ENCODE data around the gene CCDC92B.

Gene CCDC92B

DNA sequence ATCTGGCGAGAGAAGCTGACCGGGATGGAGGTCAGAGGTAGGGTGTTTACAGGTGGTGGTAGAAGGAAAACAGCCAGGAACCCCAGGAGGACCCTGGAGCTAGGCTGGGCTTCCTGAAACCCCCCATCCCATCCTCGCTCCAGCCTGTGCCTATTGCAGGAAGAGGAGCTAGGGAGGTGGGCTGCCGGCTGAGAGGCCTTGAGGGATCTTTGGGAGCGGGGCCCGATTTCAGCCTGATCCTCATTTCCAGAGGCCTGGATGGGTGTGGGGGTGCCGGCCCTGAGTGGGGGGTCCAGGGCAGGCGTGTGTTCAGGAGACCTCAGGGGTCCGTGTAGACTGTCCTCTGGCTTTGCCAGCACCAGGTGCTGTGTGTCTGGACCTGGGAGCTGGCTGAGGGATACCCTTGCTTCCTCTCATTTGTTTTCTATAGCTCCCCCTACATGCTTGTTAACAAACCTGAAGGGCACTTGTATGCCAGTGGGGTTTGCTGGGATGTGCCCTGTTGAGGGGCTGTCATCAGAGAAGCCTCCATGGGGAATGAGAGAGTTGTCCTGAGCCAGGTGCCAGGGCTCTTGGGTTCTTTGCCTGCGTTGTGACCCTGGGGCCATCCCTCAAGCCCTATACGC, 27.9 kb upstream of the CCDC92B start:
- no peak for DNase-seq

DNA sequence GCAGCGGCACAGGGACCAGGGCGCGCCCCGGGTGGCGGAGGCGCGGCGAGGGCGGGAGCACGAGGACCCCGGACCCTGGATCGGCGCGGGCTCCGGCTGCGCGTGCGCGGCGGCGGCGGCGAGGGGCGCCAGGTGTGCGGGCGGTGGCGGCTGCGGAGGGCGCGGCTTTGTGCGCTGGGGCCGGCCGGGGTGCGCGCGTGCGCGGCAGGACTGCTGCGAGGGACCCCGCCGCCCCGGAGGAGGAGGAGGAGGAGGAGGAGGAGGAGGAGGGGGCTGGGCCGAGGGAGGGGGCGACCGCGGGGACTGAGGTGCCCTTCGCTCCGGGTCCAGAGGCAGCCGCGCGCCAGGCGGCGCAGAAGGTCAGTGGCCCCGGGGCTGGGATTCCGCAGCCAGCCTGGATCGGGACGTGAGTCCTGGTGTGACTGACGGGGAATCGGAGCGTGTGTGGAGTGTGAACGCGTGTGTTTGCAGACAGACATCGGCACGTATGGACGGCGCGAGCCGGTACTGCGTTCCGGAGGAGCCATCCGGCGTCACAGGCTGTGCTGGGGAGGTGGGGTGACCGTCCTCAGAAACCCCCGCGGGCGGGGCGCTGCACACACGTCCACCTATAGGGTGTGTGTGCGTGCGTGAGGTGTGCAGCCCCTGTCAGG, 27.3 kb upstream of the CCDC92B start:
- DNase-seq: no peak

DNA sequence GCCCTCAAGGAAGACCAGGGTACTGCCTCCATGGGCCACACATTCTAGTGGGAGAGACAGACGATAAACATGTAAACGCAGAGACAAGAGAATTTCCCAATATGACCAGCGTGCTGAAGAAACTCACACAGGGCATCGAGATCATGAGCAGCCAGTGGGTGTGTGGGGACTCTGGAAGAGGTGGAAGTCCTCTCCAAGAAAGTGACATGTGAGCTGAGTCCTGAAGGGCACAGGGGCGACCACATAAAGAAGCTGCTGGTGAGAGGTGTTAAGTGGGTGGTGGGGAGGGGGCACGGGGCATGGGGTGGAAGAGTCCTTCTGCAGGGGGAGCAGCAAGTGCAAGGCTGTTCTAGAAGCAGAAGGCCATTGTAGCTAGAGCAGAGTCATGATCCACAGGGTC, 25.8 kb upstream of the CCDC92B start:
- DNase-seq: no peak

DNA sequence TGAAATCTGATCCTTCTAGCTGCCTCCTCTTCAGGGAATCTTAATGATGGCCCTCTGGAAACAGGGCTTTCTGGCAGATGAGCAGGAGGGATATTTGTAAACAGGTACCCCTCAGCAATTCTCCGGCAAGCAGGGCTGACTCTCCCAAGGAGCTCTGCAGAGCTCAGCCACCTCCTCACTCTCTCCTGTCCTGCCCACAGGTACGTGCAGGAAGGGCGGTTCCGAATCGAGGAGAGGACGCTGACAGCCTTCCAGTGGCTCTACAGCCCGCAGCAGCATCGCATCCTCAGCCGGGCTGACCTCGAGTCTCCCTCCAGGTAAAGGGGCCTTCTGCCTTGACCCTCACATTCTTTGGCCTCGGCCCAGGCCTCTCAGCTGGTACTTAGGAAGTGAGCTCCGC, 20.7 kb upstream of the CCDC92B start:
- DNase-seq: no peak

DNA sequence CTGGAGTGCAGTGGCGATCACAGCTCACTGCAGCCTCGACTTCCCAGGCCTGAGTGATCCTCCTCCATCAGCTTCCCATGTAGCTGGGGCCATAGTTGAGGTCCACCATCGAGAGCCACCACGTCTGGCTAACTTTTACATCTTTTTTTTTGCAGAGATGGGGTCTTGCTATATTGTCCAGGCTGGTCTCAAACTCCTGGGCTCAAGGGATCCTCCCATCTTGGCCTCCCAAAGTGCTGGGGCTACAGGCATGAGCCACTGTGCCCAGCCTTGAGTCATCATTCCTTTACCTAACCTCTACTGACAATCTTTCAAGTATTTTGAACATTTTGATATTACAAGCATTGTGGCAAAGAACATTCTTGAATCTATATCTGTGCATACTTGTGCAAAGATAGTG, 9.4 kb upstream of the CCDC92B start:
- no peak for DNase-seq

DNA sequence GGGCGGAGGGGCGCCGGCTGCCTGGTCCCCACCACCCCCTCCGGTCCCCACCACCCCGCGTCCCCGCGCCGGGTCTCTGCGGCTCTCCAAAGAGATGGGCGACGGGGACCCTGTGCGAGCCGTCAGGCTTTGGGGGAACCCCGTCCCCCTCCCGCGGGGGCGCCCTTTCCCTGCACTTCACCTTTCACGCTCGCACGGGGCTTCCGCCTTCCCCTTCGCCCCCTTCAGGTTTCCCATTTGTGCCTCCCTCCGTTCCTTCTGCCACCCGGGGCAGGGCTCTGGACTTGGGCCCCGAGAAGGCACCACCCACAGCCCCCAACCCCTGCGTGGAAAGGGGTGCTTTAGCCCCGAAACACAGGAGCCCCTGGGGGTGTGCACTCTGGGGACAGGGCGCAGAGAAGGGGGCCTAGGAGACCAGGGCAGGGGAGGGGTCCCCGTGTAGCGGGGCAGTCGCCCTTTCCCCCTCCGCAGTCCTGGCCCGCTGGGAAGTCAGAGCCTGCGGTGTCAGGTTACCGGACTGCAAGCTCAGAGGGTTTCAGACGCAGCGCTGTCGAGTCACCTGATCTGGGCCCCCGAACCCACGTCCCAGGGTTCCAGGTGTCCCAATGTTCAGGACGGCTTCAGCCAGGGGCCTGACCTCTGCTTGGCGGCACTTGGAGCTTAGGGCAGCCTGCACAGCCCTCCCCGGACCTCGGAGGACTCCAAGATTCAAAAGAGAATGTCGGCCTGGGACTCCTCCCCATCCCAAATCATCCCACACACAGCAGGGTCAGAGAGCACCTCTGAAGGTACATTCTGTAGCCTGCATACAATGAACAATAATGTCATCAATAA, 6.7 kb upstream of the CCDC92B start:
- DNase-seq: no peak

DNA sequence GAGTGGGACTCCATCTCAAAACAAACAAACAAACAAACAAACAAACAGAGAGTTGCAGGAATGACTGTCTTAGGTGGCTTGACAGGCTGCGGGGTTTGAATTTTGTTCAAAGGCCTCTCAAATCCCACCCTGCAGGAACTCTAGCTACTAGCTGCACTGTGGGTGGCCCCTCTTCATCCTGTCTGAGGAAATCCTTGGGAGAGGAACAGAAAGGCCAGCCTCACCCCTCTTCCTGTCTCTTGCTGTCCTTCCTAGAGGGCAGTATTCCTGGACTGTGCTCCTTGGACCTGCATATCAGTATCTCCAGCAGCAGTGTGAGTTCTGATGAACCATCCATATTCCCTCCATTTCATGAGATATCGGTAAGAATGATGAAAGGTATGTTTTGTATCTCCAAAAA, 2.0 kb upstream of the CCDC92B start:
- DNase-seq: no peak

DNA sequence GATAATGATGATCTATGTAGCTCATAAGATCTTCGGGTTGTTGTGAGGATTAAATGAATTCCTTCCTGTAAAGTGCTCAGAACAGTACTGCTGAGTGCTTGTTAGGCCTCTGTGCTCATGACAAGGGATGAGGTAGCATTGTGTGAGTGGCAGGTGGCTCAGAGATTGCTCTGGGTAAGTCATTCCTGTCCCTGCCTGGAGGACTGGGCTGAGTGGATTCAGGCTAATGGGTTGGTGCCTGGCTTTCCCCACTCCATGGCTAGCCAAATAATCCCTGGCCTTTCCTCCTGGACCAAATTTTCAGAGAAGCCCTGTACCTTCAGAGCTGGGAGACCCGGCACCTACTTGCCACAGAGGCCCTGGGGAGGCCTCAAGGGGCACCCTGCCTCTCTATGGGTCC, 1.3 kb upstream of the CCDC92B start:
- DNase-seq: no peak

DNA sequence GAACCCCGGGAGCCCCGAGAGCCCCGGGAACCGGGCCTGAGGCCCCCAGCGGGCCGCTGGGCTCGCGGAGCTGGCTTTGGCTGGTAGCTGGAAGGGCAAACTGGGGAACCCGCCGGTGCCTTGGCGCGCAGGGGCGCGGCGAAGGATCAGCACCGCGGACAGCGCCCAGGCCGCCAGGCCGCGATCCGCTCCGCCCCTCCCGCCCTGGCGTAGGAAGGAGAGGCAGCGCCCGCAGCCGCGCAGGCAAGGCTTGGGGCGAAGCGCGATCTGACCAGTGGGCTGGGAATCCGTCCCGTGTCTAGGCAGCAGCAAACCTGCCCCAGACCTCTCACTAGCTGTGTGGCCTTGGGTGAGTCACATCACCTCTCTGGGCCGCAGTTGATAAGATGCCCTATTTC, 331 bp upstream of the CCDC92B start:
- peak; percentile 1 for DNase-seq

DNA sequence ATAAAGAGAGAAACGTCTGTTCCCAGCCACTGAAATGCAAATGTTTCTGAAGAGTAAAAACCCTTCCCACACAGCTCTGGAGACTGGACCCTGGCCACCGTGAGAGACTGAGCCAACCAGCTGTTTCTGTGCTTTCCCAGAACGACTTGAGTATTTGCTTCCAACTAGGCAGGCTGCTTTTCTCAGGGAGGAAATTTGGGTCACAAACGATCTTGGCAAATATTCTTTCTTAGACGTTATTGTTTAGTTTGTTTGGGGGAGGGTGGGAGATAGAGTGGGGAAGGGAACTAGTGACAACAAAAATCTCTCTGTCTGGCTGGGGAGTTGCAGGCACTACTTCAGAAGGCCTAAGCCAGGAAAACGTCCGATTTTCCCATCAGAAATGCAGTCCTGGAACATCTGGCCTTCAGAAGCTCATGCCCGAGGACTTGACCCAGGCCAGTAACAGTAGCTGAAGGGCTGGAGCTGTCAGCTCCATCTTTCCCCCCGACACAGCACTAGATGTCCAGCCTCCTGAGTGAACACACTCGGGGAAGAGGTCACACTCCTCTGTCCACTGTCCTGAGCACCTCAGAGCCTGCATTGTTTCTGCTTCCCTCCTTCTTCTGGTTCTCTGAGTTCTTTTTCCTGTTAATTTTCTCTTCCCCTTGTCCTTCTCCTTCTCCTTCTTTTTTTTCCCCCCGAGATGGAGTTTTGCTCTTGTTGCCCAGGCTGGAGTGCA, 4.0 kb downstream of the CCDC92B start:
- no peak for DNase-seq

DNA sequence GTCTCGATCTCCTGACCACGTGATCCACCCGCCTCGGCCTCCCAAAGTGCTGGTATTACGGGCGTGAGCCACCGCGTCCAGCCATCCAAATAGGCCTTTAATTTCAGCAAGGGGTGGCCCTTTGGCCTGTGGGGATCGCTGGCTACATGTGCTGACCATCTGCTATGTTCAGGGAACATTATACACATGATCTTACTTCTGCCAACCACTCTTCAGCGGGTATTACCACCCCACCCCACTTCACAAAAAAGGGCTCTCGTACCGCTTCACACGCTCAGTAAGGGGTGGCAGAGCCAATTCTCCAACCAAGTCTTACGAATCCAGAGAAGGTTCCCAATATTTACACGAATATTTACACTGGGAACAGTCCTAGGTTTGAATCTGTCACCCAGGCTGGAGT, 11.8 kb downstream of the CCDC92B start:
- no peak for DNase-seq

DNA sequence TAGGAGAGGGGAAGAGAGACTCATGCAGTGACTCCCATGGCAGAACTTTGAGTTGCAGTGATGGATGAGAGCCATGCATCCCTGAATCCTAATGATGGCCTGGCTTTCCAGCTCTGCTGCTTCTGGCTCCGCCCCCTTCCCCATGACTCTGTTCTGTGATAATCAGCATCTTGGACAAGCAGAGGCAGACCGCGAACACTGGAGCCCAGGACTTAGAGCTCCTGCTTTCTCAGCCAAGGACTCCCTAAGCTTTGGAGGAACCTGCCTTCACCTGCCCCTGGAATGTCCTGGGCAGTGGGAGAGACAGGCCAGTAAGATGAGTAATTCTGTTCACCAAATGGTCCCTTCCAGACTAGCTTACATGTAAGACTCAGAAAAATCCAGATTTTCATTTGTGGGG, 12.5 kb downstream of the CCDC92B start:
- DNase-seq: no peak

DNA sequence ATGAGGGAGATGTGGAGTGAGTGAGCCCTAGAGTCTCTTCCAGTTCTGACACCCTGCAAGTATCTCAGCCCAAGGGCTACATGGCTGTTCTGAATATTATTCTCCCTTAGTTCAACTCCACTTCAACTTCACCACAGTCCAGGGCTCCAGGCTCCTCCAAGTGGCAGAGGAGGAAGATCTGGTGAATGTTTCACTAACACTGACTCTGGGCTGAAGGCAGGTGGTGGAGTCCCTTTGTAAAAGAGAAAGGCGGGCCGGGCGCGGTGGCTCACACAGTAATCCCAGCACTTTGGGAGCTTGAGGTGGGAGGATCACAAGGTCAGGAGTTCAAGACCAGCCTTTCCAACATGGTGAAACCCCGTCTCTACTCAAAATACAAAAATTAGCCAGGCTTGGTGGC, 13.6 kb downstream of the CCDC92B start:
- no peak for DNase-seq

DNA sequence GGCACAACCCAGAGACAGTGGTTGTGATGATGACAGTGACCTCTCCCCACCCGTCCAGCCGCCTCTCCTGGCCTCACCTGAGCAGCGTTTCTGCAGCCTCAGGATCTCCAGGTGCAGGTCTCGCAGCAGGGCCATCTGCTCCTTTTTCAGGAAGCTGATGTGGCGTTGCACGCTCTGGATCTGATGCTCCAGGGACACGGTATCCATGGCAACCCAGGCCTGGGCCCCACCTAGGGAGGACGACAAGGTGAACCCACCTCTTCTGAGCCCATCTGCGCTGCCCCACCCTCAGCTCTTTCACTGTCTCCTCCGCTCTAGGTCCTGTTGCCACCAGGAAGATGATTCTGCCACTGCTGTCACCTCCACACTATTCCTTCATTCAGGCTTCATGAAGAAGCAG, 14.5 kb downstream of the CCDC92B start:
- no peak for DNase-seq

DNA sequence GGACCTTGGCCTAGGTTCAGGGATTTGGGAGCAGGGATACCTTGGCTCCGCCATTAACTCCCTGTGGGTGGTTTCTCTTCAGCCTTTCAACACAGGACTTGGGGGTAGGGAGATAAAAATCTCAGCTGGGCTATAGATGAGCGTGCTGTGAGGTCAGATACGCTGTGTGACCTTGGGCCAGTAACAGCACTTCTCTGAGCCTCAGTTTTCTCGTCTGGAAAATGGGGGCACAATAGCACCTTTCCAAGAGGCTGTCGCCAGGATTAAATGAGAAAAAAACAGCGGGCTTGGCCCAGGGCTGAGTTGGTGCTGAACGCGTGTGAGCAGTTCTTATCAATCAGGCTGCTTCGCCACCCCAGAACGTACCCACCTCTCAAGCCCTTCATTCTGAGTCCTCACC, 17.6 kb downstream of the CCDC92B start:
- no peak for DNase-seq

DNA sequence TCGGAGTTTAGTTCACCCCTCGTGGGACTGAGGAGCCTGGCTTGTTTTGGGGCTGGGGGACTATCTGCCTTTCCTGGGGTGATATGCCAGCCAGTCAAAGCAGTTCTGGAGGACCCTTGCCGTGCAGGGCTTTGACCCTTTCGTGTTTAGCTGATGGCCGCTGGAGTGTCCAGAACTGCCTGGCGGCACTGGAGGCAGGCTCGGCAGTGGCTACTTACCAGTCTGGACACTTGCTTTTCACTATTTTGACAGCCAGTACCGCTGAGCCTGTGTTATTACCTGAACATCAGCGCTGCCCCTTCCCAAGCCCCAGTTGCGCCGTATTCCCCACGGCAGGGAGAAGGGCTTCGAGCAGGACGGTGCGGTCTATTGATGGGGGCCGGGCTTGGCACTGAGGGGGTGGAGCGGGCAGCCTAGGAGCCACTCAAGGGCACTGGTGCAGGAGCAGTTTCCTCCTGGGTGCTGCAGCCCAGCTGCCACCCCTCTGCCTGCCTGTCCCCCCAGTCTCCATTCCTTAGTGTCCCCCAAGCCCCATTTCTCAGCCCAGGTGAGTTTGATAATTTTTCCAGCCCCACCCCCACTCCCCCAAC, 18.6 kb downstream of the CCDC92B start:
- DNase-seq: no peak

DNA sequence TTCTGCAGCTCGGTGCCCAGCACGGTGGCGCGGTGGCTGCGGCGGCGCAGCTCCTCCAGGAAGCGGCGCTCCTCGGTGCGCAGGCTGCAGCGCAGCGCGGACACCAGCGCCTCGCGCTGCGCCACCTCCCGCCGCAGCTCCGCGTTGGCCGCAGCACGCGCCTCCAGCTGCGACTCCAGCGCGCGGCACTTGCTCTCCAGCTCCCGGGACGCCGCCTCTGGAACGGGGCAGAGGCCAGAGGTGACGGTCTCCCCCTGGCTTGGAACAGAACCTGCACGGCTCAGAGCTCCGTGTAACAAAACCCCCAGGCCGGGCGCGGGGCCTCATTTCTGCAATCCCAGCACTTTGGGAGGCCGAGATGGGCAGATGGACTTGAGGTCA, 24.7 kb downstream of the CCDC92B start:
- DNase-seq: no peak

DNA sequence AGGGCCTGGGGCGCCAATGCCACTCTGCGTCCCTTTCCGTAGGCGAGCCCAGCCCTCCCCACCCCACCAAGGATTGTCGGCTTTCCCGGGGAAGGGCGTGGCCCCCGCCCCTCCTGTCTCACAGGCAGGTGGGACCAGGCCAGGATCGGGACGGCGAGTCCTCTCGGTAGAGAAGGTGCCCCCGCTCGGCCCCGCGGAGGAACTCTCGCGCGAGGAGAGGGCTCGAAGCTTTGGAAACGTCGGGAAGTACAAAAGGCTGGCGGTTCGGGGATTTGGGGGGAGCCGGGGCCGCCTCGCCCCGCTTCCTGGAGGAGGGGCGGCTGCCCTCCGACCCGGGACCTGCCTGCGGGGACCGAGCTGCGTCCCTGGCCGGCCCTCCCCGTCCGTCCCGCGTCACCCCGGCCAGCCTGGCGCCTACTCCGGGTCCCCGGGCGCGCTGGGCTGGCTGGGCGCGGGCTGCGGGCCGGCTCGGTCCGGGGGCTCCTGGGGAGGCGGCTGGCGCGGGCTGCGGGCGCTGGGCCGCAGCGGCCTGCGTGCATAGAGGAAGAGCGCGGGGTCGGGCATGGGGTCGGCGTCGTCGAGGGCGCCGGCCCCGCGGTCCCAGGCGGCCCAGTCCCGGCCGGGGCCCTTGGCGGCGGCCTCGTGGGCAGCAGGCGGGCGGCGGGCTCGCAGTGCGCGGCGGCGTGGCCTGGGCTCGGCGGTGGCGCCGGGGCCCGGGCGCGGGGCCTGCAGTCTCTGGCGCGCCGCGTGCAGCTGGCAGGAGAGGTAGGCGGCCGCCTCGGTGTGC, 25.3 kb downstream of the CCDC92B start:
- DNase-seq: no peak

DNA sequence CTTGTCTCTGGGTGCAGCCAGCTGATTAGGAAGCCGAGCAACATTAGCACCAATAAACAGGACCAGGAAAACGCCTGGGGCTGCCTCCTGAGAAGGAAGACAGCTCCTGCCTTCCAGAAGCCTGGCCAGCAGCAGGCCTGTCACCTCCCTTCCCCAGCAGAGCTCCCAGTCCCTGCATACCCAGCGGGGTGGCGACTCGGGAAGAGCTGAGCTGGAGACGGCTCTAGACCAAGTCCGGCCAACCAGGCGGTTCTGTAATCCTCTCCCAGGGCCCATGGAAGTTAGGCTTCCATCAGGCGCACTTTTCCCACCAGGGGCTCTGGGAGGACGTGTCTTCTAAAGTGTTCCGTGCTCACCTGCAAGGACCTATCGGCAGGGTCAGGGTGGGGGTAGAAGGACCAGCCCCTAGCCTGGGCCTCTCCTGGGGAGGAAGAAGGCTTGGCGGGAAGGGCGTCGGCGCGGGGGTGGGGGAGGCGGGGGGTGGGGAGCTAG, 25.9 kb downstream of the CCDC92B start:
- no peak for DNase-seq

DNA sequence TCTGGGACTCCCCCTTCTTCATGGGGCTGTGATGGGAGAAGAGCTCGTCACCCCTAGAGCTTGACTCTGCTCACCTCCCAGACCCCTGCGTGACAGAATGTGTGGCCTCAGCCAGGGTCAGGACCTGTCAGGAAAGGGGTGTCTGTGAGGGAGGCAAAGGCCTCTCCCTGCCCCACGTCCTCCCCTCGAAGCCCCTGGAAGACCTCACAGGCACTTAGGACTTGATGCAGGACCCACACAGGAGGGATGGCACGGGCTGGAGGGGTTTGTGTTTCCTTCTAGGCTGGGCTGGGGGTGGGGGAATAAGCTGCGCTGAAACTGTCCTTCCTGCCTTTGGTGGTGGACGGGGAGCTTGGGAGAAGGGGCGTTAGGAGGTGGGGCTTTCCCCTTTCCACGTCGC, 26.8 kb downstream of the CCDC92B start:
- DNase-seq: no peak

DNA sequence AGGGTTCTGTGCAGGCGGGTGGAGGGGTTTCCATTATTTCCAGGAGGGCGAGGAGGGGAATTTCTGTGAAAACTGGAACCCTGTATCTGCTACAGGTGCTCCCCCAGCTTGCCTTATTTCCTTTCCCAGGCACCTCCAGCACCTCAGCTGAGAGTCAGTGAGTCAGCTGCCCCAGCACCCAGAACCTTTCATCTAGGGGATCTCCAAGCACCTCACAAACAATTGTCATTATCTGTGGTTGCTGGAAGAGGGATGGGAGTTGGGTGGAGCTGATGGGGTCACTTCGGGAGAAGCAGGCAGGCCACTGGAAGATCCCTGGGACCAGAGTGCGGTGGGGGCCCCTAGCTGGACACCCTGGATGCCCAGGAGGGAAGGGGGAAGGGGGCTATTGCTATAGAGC, 27.8 kb downstream of the CCDC92B start:
- DNase-seq: no peak

DNA sequence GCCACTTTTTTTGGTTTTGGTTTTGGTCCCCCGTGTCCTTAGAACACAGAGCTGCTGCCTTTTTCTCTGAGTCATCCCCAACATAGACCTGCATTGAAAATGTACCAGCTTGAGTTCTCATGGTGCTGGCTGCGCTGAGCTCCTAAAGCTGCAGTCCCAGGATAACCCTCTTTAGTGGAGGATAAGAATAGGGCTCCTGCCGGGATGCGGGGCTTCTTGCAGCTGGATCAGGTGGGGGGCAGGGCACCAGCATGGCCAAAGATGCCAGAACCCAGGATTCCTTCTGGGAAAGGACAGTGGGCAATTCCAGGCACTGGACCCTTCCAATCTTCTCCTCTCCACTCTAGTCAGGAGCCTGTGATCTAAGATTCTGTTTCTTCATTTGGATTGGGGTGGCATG, 29.6 kb downstream of the CCDC92B start:
- no peak for DNase-seq

All from KG1 (cell line).